Measurements from ENCODE around the gene RMDN2.

RMDN2 gene

GRCh38 chr2:37895140-37895539 lies 29.9 kb upstream of the RMDN2 start:
- intact Hi-C loops (cut with DNase I) = loop anchor here (10.0 kb wide), 1 partner anchor 380 kb away; no protein-coding TSS in a partner anchor
- no peak for DNase-seq

GRCh38 chr2:37896319-37896718 lies 28.8 kb upstream of the RMDN2 start:
- intact Hi-C loops (cut with DNase I) = loop anchor here (10.0 kb wide), 1 partner anchor 378 kb away; no protein-coding TSS in a partner anchor
- no peak for DNase-seq

- no peak for DNase-seq
- intact Hi-C loops (cut with DNase I) = loop anchor here (10.0 kb wide), 1 partner anchor 377 kb away; no protein-coding TSS in a partner anchor
Observed at GRCh38 chr2:37897511-37897910, 27.6 kb upstream of the RMDN2 start.

GRCh38 chr2:37898448-37898847 lies 26.6 kb upstream of the RMDN2 start:
- intact Hi-C loops (cut with DNase I) = loop anchor here (10.0 kb wide), 1 partner anchor 376 kb away; no protein-coding TSS in a partner anchor
- no peak for DNase-seq

GRCh38 chr2:37902991-37903390 lies 22.1 kb upstream of the RMDN2 start:
- DNase-seq = no peak
- intact Hi-C loops (cut with DNase I) = no loop called here

- no peak for DNase-seq
- intact Hi-C loops (cut with DNase I) = no loop called here
Observed at GRCh38 chr2:37904425-37904824, 20.7 kb upstream of the RMDN2 start.

GRCh38 chr2:37904993-37905392 lies 20.1 kb upstream of the RMDN2 start:
- no peak for DNase-seq
- intact Hi-C loops (cut with DNase I) = no loop called here

- intact Hi-C loops (cut with DNase I) = no loop called here
- no peak for DNase-seq
Observed at GRCh38 chr2:37906131-37906530, 19.0 kb upstream of the RMDN2 start.

- intact Hi-C loops (cut with DNase I) = no loop called here
- no peak for DNase-seq
Observed at GRCh38 chr2:37907501-37908225, 17.4 kb upstream of the RMDN2 start.

GRCh38 chr2:37911296-37911873 lies 13.7 kb upstream of the RMDN2 start:
- no peak for DNase-seq
- intact Hi-C loops (cut with DNase I) = no loop called here

- intact Hi-C loops (cut with DNase I) = no loop called here
- DNase-seq = no peak
Observed at GRCh38 chr2:37912056-37912455, 13.0 kb upstream of the RMDN2 start.

GRCh38 chr2:37912616-37913015 lies 12.5 kb upstream of the RMDN2 start:
- DNase-seq = no peak
- intact Hi-C loops (cut with DNase I) = no loop called here

- intact Hi-C loops (cut with DNase I) = no loop called here
- no peak for DNase-seq
Observed at GRCh38 chr2:37914340-37914739, 10.7 kb upstream of the RMDN2 start.

GRCh38 chr2:37915773-37916172 lies 9.3 kb upstream of the RMDN2 start:
- no peak for DNase-seq
- intact Hi-C loops (cut with DNase I) = no loop called here

GRCh38 chr2:37916512-37917082 lies 8.5 kb upstream of the RMDN2 start:
- DNase-seq = peak in 5 of 10 donors; percentile 20 to 79 (median 46)
- intact Hi-C loops (cut with DNase I) = no loop called here

GRCh38 chr2:37917281-37918228 lies 7.5 kb upstream of the RMDN2 start:
- intact Hi-C loops (cut with DNase I) = no loop called here

GRCh38 chr2:37918742-37919186 lies 6.3 kb upstream of the RMDN2 start:
- DNase-seq = no peak
- intact Hi-C loops (cut with DNase I) = no loop called here

More at GRCh38 chr2:37917281-37918228, 7.5 kb upstream of the RMDN2 start:
- no peak for DNase-seq

GRCh38 chr2:37919631-37920032 lies 5.5 kb upstream of the RMDN2 start:
- no peak for DNase-seq
- intact Hi-C loops (cut with DNase I) = no loop called here

- intact Hi-C loops (cut with DNase I) = no loop called here
- DNase-seq = no peak
Observed at GRCh38 chr2:37920570-37920969, 4.5 kb upstream of the RMDN2 start.

- intact Hi-C loops (cut with DNase I) = no loop called here
- DNase-seq = no peak
Observed at GRCh38 chr2:37921781-37922180, 3.3 kb upstream of the RMDN2 start.
